Measurements from ENCODE around the gene EIF4E2.

DNA sequence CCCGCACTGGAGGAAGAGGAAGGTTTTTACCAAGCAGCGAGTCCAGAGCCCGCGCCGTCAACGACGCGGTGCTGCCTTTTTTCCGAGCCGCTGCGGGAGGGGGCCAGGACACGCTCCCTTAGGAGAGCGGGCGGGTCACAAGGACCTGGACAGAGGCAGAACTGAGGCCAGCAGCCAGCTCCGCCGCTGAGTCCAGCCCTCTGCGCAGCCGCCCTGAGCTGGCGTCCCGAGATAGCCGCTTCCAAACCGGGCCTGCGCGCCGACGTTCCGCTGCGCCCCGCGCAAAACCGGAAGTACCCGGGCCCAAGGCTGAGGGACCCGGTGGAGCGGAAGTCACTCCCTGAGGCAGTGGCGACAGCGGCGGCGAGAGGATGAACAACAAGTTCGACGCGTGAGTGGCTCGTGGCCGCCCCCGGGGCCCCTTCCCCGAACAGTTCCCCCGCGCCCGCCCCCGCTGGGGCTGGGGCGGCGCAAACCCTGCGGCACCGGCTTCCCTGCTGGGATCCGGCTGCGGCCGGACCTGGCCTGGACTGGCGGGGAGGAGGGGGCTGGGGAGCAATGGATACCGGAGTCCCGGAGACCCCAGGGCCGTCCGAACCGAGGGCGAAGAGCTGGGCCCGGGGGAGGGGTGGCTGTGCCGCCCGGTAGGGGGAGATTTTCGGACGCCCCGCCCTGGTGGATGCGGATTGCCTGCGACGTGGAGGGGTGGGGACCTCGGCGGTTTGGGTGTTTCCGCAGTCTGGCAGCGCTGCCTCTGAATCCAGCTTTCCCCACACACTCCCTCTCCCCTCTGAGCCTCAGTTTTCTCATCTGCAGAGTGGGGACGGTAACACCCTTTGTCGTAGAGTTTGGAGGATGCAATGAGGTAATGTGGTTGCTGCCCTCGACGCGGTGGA lies at the start of gene EIF4E2, which contains the start of gene TIGD1:
- TF ChIP-seq, protein P1, sequence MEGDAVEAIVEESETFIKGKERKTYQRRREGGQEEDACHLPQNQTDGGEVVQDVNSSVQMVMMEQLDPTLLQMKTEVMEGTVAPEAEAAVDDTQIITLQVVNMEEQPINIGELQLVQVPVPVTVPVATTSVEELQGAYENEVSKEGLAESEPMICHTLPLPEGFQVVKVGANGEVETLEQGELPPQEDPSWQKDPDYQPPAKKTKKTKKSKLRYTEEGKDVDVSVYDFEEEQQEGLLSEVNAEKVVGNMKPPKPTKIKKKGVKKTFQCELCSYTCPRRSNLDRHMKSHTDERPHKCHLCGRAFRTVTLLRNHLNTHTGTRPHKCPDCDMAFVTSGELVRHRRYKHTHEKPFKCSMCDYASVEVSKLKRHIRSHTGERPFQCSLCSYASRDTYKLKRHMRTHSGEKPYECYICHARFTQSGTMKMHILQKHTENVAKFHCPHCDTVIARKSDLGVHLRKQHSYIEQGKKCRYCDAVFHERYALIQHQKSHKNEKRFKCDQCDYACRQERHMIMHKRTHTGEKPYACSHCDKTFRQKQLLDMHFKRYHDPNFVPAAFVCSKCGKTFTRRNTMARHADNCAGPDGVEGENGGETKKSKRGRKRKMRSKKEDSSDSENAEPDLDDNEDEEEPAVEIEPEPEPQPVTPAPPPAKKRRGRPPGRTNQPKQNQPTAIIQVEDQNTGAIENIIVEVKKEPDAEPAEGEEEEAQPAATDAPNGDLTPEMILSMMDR (IDR thresholded peaks at IDR 0.05 in 8 of 11, conservative IDR thresholded peaks at IDR 0.05 in 3 of 11) = peak; percentile 40 to 77 (median 56)
- TF ChIP-seq POLR2A (IDR thresholded peaks at IDR 0.05) = peak; percentile 5 to 87 (median 7)

Data from spleen (tissue), 7 donors.